ENCODE results near the gene LAMA3.

LAMA3 gene

GRCh38 chr18:23756590-23757436, 67.6 kb downstream of the LAMA3 start:
- no peak for DNase-seq
- no peak overlapping the region for H3K27ac ChIP-seq
- no peak for TF ChIP-seq CTCF (IDR thresholded peaks at IDR 0.05; ENCODE audit: low read depth, low read length)
- no peaks in the 10 kb centered on the region for H3K9me3 ChIP-seq (ENCODE audit: severe bottlenecking)
- no peaks in the 10 kb centered on the region for H3K27me3 ChIP-seq (ENCODE audit: insufficient read depth, low read depth, severe bottlenecking)
- peaks cover 7% of the 10 kb centered on the region for H3K36me3 ChIP-seq
- H3K4me3 ChIP-seq (ENCODE audit: low read depth, low read length) = no peak overlapping the region

- H3K4me3 ChIP-seq (ENCODE audit: low read depth, low read length) = no peak overlapping the region
- no peaks in the 10 kb centered on the region for H3K27me3 ChIP-seq (ENCODE audit: insufficient read depth, low read depth, severe bottlenecking)
- TF ChIP-seq CTCF (IDR thresholded peaks at IDR 0.05; ENCODE audit: low read depth, low read length) = no peak
- no peaks in the 10 kb centered on the region for H3K9me3 ChIP-seq (ENCODE audit: severe bottlenecking)
- no peak for DNase-seq
- H3K27ac ChIP-seq = no peak overlapping the region
- H3K36me3 ChIP-seq = peaks cover 7% of the 10 kb centered on the region
Measured at GRCh38 chr18:23757437-23757733, 68.1 kb downstream of the LAMA3 start.

- H3K9me3 ChIP-seq (ENCODE audit: severe bottlenecking) = no peaks in the 10 kb centered on the region
- TF ChIP-seq CTCF (IDR thresholded peaks at IDR 0.05; ENCODE audit: low read depth, low read length) = no peak
- no peak overlapping the region for H3K27ac ChIP-seq
- peaks cover 7% of the 10 kb centered on the region for H3K36me3 ChIP-seq
- H3K4me3 ChIP-seq (ENCODE audit: low read depth, low read length) = no peak overlapping the region
- DNase-seq = no peak
- no peaks in the 10 kb centered on the region for H3K27me3 ChIP-seq (ENCODE audit: insufficient read depth, low read depth, severe bottlenecking)
Measured at GRCh38 chr18:23758281-23758680, 69.0 kb downstream of the LAMA3 start.

- DNase-seq = no peak
Measured at GRCh38 chr18:23761941-23762340, 72.7 kb downstream of the LAMA3 start.

GRCh38 chr18:23763343-23763742, 74.1 kb downstream of the LAMA3 start:
- TF ChIP-seq CTCF (IDR thresholded peaks at IDR 0.05; ENCODE audit: low read depth, low read length) = no peak
- Histone ChIP-seq H3K27ac (no peak overlapping the region), H3K27me3 (ENCODE audit: insufficient read depth, low read depth, severe bottlenecking) (no peaks in the 10 kb centered on the region)

More at GRCh38 chr18:23761941-23762340, 72.7 kb downstream of the LAMA3 start:
- no peaks in the 10 kb centered on the region for H3K27me3 ChIP-seq (ENCODE audit: insufficient read depth, low read depth, severe bottlenecking)
- no peaks in the 10 kb centered on the region for H3K36me3 ChIP-seq
- no peak overlapping the region for H3K27ac ChIP-seq
- TF ChIP-seq CTCF (IDR thresholded peaks at IDR 0.05; ENCODE audit: low read depth, low read length) = no peak
- H3K9me3 ChIP-seq (ENCODE audit: severe bottlenecking) = no peaks in the 10 kb centered on the region
- H3K4me3 ChIP-seq (ENCODE audit: low read depth, low read length) = no peak overlapping the region

GRCh38 chr18:23765931-23766330, 76.7 kb downstream of the LAMA3 start:
- no peak for TF ChIP-seq CTCF (IDR thresholded peaks at IDR 0.05; ENCODE audit: low read depth, low read length)
- H3K27me3 ChIP-seq (ENCODE audit: insufficient read depth, low read depth, severe bottlenecking) = no peaks in the 10 kb centered on the region
- H3K4me3 ChIP-seq (ENCODE audit: low read depth, low read length) = no peak overlapping the region
- no peak for DNase-seq
- peaks cover 3% of the 10 kb centered on the region for H3K9me3 ChIP-seq (ENCODE audit: severe bottlenecking)
- H3K27ac ChIP-seq = no peak overlapping the region
- H3K36me3 ChIP-seq = no peaks in the 10 kb centered on the region

More at GRCh38 chr18:23763343-23763742, 74.1 kb downstream of the LAMA3 start:
- Histone ChIP-seq H3K36me3 (no peaks in the 10 kb centered on the region), H3K9me3 (ENCODE audit: severe bottlenecking) (peaks cover 3% of the 10 kb centered on the region), H3K4me3 (ENCODE audit: low read depth, low read length) (no peak overlapping the region)
- DNase-seq = no peak

Measured in WERI-Rb-1 (cell line).